Hepatocyte (in vitro differentiated cells): ENCODE measurements around the gene TP73. TPM values are rescaled to one million over a fixed set of nuclear protein-coding genes. Genes with fewer than 3 reads are reported as not detected.

Source experiments
- DNase-seq: peaks from one replicate; pipeline ENCODE4 v3.0.0-alpha.2; 2016; ENCODE audit warnings: low spot score
- H2AFZ ChIP-seq: fragments of 200-600 bp; sonication (generic); 2 replicates; pipeline ENCODE4 v1.6.0; 2016; ENCODE audit warnings: antibody characterized with exemption, mild to moderate bottlenecking
- H3K27ac ChIP-seq: fragments of 200-600 bp; sonication (generic); 2 replicates; pipeline ENCODE4 v1.5.1; 2016; ENCODE audit warnings: mild to moderate bottlenecking
- H3K27me3 ChIP-seq: fragments of 200-600 bp; sonication (generic); 2 replicates; pipeline ENCODE4 v1.6.1; 2016
- H3K36me3 ChIP-seq: fragments of 200-600 bp; sonication (generic); replicated peaks from 2 replicates; pipeline ENCODE4 v1.5.1; 2016; ENCODE audit warnings: low read depth; ENCODE audit not compliant: insufficient read depth
- H3K4me1 ChIP-seq: fragments of 200-600 bp; sonication (generic); 2 replicates; pipeline ENCODE4 v1.5.1; 2016; ENCODE audit warnings: mild to moderate bottlenecking, moderate library complexity; ENCODE audit not compliant: insufficient read depth
- H3K4me2 ChIP-seq: fragments of 200-600 bp; sonication (generic); 2 replicates; pipeline ENCODE4 v1.6.0; 2016
- H3K4me3 ChIP-seq: fragments of 200-600 bp; sonication (generic); 2 replicates; pipeline ENCODE4 v1.5.1; 2016; ENCODE audit warnings: mild to moderate bottlenecking
- H3K79me2 ChIP-seq: fragments of 200-600 bp; sonication (generic); 2 replicates; pipeline ENCODE4 v1.6.0; 2017; ENCODE audit warnings: mild to moderate bottlenecking
- H3K9me2 ChIP-seq: fragments of 200-600 bp; sonication (generic); replicated peaks from 2 replicates; pipeline ENCODE4 v1.6.0; 2017; ENCODE audit warnings: mild to moderate bottlenecking; ENCODE audit not compliant: insufficient read depth
- H3K9me3 ChIP-seq: fragments of 200-600 bp; sonication (generic); 2 replicates; pipeline ENCODE4 v1.5.1; 2016; ENCODE audit warnings: low read depth, mild to moderate bottlenecking
- H4K20me1 ChIP-seq: fragments of 200-600 bp; sonication (generic); 2 replicates; pipeline ENCODE4 v1.6.0; 2016; ENCODE audit warnings: mild to moderate bottlenecking; ENCODE audit not compliant: insufficient read depth, poor library complexity, severe bottlenecking
- CTCF ChIP-seq: fragments of 200-600 bp; sonication (generic); IDR thresholded peaks from 2 replicates; pipeline ENCODE4 v1.5.1; 2016; ENCODE audit warnings: antibody characterized with exemption, mild to moderate bottlenecking; ENCODE audit not compliant: poor library complexity
- EZH2 ChIP-seq: fragments of 200-600 bp; sonication (generic); IDR thresholded peaks from 2 replicates; pipeline ENCODE4 v1.6.1; 2016; ENCODE audit warnings: antibody characterized with exemption, mild to moderate bottlenecking, borderline replicate concordance
- EZH2phosphoT487 ChIP-seq: fragments of 200-600 bp; sonication (generic); IDR thresholded peaks from one replicate; pipeline ENCODE4 v1.6.1; 2018; ENCODE audit warnings: antibody characterized with exemption, mild to moderate bottlenecking, low read depth, moderate library complexity; ENCODE audit not compliant: unreplicated experiment, severe bottlenecking
- WGBS: methylation state at CpG from one replicate; pipeline ENCODE4 v1.1.6; 2016; ENCODE audit warnings: low lambda C conversion rate; ENCODE audit errors: missing lambda C conversion rate; 5-methylcytosine and 5-hydroxymethylcytosine counted together
- polyA plus RNA-seq: library from polyadenylated mRNA; unstranded; fragments of >200 nt; fragmentation: Nextera tagmentation; extraction: Ambion mirVana; gene quantifications from 2 replicates; pipeline ENCODE4 v1.2.1, GENCODE V29; 2016
- total RNA-seq: library from RNA; depleted of rRNA; stranded (reverse); fragments of >200 nt; gene quantifications from 2 replicates; pipeline ENCODE4 v1.2.3, GENCODE V29; 2014

Gene TP73
- total and polyA plus RNA-seq, 2 experiments from 2014 or later: 0.27 to 0.47 TPM

GRCh38 chr1:3641816-3642215, 10.5 kb upstream of the TP73 start:
- TF ChIP-seq EZH2 (no peak), EZH2phosphoT487 (no peak), CTCF (no peak)
- WGBS: 98% methylated on average over 11 of the region's 11 CpGs
- no peak for DNase-seq
- Histone ChIP-seq H2AFZ (no peak overlapping the region), H3K79me2 (no peaks in the 10 kb centered on the region), H3K4me3 (no peak overlapping the region), H3K9me2 (no peaks in the 10 kb centered on the region), H4K20me1 (no peaks in the 10 kb centered on the region), H3K36me3 (no peaks in the 10 kb centered on the region), H3K4me1 (no peaks in the 10 kb centered on the region), H3K27me3 (no peaks in the 10 kb centered on the region), H3K9me3 (no peaks in the 10 kb centered on the region), H3K27ac (no peak overlapping the region), H3K4me2 (no peak overlapping the region)

- H3K36me3 ChIP-seq: no peaks in the 10 kb centered on the region
- H2AFZ ChIP-seq: no peak overlapping the region
- H3K27me3 ChIP-seq: no peaks in the 10 kb centered on the region
- no peak overlapping the region for H3K4me3 ChIP-seq
- no peaks in the 10 kb centered on the region for H3K9me3 ChIP-seq
- no peak overlapping the region for H3K27ac ChIP-seq
- H4K20me1 ChIP-seq: no peaks in the 10 kb centered on the region
- TF ChIP-seq EZH2phosphoT487 (no peak), CTCF (no peak), EZH2 (no peak)
- H3K4me1 ChIP-seq: no peaks in the 10 kb centered on the region
- no peaks in the 10 kb centered on the region for H3K9me2 ChIP-seq
- WGBS: 96% methylated on average over 40 of the region's 43 CpGs
- no peaks in the 10 kb centered on the region for H3K79me2 ChIP-seq
- no peak overlapping the region for H3K4me2 ChIP-seq
- DNase-seq: no peak
Observed at GRCh38 chr1:3642919-3643675, 9.2 kb upstream of the TP73 start.

GRCh38 chr1:3644273-3644672, 8.0 kb upstream of the TP73 start:
- no peaks in the 10 kb centered on the region for H3K9me3 ChIP-seq
- no peak overlapping the region for H2AFZ ChIP-seq
- no peaks in the 10 kb centered on the region for H3K27me3 ChIP-seq
- TF ChIP-seq EZH2phosphoT487 (no peak), EZH2 (no peak), CTCF (no peak)
- no peaks in the 10 kb centered on the region for H3K9me2 ChIP-seq
- WGBS: 97% methylated on average over 13 of the region's 25 CpGs
- DNase-seq: no peak
- no peak overlapping the region for H3K4me2 ChIP-seq
- peaks cover 5% of the 10 kb centered on the region for H3K4me1 ChIP-seq
- no peaks in the 10 kb centered on the region for H3K36me3 ChIP-seq
- no peaks in the 10 kb centered on the region for H4K20me1 ChIP-seq
- peaks cover 8% of the 10 kb centered on the region for H3K79me2 ChIP-seq
- no peak overlapping the region for H3K4me3 ChIP-seq
- H3K27ac ChIP-seq: no peak overlapping the region

- Histone ChIP-seq H3K36me3 (no peaks in the 10 kb centered on the region), H3K79me2 (peaks cover 11% of the 10 kb centered on the region)
- no peak for DNase-seq
Observed at GRCh38 chr1:3645247-3645646, 7.1 kb upstream of the TP73 start.

More at GRCh38 chr1:3645247-3645646, 7.1 kb upstream of the TP73 start:
- H3K9me3 ChIP-seq: no peaks in the 10 kb centered on the region
- no peaks in the 10 kb centered on the region for H4K20me1 ChIP-seq
- no peak overlapping the region for H3K4me3 ChIP-seq
- H2AFZ ChIP-seq: no peak overlapping the region
- H3K4me1 ChIP-seq: peaks cover 5% of the 10 kb centered on the region
- H3K27me3 ChIP-seq: peaks cover 2% of the 10 kb centered on the region
- no peak overlapping the region for H3K4me2 ChIP-seq
- H3K9me2 ChIP-seq: no peaks in the 10 kb centered on the region
- H3K27ac ChIP-seq: no peak overlapping the region
- TF ChIP-seq CTCF (no peak), EZH2phosphoT487 (no peak), EZH2 (no peak)
- over 99% methylated on average over 22 of the region's 43 CpGs for WGBS
